Cardiac muscle cell (in vitro differentiated cells and primary cell): ENCODE measurements around the gene SDHAF2. TPM values are rescaled to one million over a fixed set of nuclear protein-coding genes. Genes with fewer than 3 reads are reported as not detected.
A peak's percentile ranks its signal among the peaks of the same experiment; 100 is the strongest.

ENCODE experiments used
- DNase-seq, 2 donors: peaks; one replicate each; pipeline versions ENCODE4 v3.0.0 to v3.0.0-alpha.2; 2010 to 2017; ENCODE audit warnings: low read depth in 1 of 2, low spot score in 1 of 2
- H3K27ac ChIP-seq: fragments of 200-600 bp; sonication (generic); 2 replicates; pipeline ENCODE4 v1.5.1; 2016
- H3K27me3 ChIP-seq: fragments of 200-600 bp; sonication (generic); 2 replicates; pipeline ENCODE4 v1.6.0; 2016; ENCODE audit warnings: control low read depth
- H3K36me3 ChIP-seq: fragments of 200-600 bp; sonication (generic); 2 replicates; pipeline ENCODE4 v1.5.1; 2016; ENCODE audit warnings: control low read depth
- H3K4me1 ChIP-seq: fragments of 200-600 bp; sonication (generic); 2 replicates; pipeline ENCODE4 v1.8.1; 2017; ENCODE audit warnings: low read depth, mild to moderate bottlenecking, mixed run types
- H3K4me3 ChIP-seq: fragments of 200-600 bp; sonication (generic); 2 replicates; pipeline ENCODE4 v1.5.1; 2016; ENCODE audit warnings: mild to moderate bottlenecking
- H3K9me3 ChIP-seq: fragments of 200-600 bp; sonication (generic); 2 replicates; pipeline ENCODE4 v1.5.1; 2017; ENCODE audit warnings: low read depth, mild to moderate bottlenecking, control low read depth
- polyA plus RNA-seq: library from polyadenylated mRNA; unstranded; fragments of >200 nt; fragmentation: Nextera tagmentation; extraction: Ambion mirVana; gene quantifications from 2 replicates; pipeline ENCODE4 v1.2.1, GENCODE V29; 2016
- total RNA-seq: library from RNA; depleted of rRNA; stranded (reverse); fragments of >200 nt; gene quantifications from 2 replicates; pipeline ENCODE4 v1.2.3, GENCODE V29; 2016
- TF ChIP-seq, protein P1 (sequence below): IDR thresholded peaks from 2 replicates; pipeline ENCODE4 v1.5.1; 2012; ENCODE audit warnings: low read depth, mild to moderate bottlenecking, low read length

Gene SDHAF2
- total and polyA plus RNA-seq, 2 experiments from 2014 or later: 21.3 to 67.4 TPM

DNA sequence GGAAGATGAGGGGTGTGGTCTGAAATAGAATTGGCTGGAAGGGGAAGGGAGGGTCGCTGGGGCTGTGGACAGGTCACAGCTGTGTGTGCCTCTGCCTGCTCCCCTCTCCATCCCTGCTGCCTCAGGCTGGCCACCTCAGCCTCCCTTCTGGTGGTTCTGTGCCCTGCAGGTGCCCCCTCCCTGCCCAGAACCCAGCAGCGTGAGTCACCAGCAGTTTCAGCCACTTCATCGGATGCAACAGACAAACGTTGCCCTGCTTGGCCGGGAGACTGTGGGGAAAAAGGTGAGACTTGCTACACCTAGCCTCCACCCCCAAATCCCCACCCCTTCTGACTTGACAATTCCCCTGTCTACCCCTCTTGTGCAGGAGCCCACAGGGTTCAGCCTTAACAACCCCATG is 56.9 kb downstream of the SDHAF2 start:
- peaks cover 19% of the 10 kb centered on the region for H3K4me1 ChIP-seq
- no peaks in the 10 kb centered on the region for H3K36me3 ChIP-seq
- no peak overlapping the region for H3K27ac ChIP-seq
- DNase-seq: no peak
- H3K9me3 ChIP-seq: no peaks in the 10 kb centered on the region
- H3K27me3 ChIP-seq: no peaks in the 10 kb centered on the region
- H3K4me3 ChIP-seq: no peak overlapping the region
- TF ChIP-seq, protein P1, sequence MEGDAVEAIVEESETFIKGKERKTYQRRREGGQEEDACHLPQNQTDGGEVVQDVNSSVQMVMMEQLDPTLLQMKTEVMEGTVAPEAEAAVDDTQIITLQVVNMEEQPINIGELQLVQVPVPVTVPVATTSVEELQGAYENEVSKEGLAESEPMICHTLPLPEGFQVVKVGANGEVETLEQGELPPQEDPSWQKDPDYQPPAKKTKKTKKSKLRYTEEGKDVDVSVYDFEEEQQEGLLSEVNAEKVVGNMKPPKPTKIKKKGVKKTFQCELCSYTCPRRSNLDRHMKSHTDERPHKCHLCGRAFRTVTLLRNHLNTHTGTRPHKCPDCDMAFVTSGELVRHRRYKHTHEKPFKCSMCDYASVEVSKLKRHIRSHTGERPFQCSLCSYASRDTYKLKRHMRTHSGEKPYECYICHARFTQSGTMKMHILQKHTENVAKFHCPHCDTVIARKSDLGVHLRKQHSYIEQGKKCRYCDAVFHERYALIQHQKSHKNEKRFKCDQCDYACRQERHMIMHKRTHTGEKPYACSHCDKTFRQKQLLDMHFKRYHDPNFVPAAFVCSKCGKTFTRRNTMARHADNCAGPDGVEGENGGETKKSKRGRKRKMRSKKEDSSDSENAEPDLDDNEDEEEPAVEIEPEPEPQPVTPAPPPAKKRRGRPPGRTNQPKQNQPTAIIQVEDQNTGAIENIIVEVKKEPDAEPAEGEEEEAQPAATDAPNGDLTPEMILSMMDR: no peak

DNA sequence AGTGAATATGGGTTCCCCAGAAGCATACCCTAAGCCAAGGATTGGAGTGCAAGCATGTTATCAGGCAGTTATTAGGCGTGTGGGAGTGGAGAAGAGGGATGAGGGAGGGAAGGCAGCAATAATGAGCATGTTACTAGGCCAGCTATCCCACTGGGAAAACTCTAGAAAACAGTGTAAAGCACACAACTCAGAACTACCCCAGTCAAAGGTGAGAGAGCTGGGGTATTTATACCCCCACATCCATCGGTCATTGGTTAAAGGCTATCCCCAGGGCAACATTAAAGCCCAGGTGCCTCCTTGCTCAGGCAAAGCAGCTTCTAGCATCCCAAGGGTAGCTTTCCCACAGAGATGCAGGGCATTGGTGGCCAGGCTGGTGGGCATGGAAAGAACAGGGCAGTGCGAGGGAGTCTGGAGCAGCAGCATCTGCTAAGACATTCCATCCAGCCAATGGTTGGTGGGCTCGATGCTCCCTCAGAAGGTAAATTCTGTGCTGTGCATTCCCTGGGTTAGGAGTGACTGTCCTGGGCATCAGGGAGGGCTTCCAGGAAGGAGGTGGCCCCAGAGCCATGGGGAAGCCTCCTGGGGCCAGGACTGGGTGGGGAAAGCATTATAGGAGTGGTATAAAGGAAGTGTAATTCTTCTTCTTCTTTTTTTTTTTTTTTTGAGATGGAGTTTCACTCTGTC is 57.6 kb downstream of the SDHAF2 start:
- no peak overlapping the region for H3K4me3 ChIP-seq
- DNase-seq: no peak
- H3K27me3 ChIP-seq: no peaks in the 10 kb centered on the region
- TF ChIP-seq, protein P1: no peak
- no peak overlapping the region for H3K27ac ChIP-seq
- H3K9me3 ChIP-seq: no peaks in the 10 kb centered on the region
- no peaks in the 10 kb centered on the region for H3K36me3 ChIP-seq
- peaks cover 19% of the 10 kb centered on the region for H3K4me1 ChIP-seq

DNA sequence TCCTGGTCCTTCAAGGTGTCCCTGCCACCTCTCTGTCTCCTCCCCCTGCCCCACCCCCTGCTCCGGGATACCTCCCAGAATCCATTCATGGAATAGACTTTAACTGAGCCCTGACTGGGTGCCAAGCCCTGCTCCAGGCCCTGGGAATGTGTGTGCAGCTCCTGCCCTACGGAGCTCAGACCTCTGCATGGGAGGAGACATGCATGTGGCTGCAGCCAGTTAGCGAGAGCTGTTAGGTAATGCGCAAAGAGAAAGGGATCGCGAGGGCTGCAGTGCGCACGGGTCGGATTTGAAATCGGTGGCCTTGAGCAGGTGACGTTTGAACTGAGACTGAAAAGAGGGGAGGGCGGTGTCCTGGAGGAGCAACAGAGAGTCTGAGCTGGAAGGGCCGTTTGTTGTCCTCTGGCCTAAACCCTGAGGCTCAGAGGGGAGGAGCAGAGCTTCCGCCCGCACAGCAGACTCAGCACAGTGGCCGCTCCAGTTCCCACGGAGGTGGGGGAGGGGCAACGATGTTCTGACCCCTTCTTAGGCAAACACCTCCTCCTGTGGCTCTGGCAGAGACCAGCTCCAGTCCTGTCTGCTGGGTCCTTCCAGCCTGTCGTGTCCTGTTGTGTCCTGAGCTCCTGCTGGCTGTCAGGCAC is 58.8 kb downstream of the SDHAF2 start:
- DNase-seq: peak; percentile 42 to 59
- TF ChIP-seq, protein P1: no peak
- H3K27ac ChIP-seq: no peak overlapping the region
- H3K36me3 ChIP-seq: no peaks in the 10 kb centered on the region
- H3K4me1 ChIP-seq: peaks cover 19% of the 10 kb centered on the region
- no peak overlapping the region for H3K4me3 ChIP-seq
- H3K9me3 ChIP-seq: no peaks in the 10 kb centered on the region
- H3K27me3 ChIP-seq: no peaks in the 10 kb centered on the region

DNA sequence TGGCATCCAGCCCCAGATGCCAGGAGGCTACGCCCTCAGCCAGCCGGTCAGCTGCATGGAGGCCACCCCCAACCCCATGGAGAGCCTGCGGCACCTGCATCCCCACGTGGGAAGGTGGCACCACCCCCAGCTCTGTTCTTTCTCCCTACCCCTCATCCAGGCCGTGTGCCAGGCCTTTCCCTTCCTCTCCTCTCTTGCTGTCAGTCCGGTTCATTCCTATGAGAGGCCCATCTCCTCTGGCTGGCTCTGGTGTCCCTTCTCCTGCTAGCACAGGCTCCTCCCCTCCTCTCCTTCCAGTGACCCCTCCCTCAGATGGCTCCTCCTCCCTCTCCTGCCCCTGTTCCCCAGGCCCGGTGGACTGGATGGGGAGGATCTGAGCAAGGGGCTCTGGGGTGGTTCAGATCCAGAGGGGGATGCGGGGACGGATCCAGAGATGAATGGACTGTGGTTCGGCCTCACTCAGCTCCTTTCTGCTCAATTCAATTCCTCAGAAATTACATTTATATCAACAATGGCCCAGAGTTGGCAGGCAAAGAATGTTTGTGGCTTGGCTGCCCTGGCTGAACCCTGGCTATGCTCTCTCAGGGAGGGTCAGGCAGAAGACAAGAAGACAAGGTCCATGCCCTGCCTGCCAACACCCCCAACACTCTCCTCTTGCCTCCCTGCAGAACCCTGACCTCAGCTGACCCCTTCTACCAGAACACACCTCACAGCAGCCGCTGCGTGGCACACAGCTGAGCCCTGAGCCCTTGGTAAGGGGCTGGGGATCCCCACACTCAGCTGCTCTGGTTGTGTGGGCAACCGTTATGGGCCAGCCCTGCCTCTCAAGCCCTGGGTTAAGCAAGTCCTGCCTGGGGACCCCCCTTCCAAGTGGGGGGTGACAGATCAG is 60.2 kb downstream of the SDHAF2 start:
- no peaks in the 10 kb centered on the region for H3K36me3 ChIP-seq
- H3K4me1 ChIP-seq: peaks cover 26% of the 10 kb centered on the region
- no peaks in the 10 kb centered on the region for H3K27me3 ChIP-seq
- TF ChIP-seq, protein P1: no peak
- no peak overlapping the region for H3K4me3 ChIP-seq
- no peak overlapping the region for H3K27ac ChIP-seq
- H3K9me3 ChIP-seq: no peaks in the 10 kb centered on the region
- peak; percentile 69 to 77 for DNase-seq

DNA sequence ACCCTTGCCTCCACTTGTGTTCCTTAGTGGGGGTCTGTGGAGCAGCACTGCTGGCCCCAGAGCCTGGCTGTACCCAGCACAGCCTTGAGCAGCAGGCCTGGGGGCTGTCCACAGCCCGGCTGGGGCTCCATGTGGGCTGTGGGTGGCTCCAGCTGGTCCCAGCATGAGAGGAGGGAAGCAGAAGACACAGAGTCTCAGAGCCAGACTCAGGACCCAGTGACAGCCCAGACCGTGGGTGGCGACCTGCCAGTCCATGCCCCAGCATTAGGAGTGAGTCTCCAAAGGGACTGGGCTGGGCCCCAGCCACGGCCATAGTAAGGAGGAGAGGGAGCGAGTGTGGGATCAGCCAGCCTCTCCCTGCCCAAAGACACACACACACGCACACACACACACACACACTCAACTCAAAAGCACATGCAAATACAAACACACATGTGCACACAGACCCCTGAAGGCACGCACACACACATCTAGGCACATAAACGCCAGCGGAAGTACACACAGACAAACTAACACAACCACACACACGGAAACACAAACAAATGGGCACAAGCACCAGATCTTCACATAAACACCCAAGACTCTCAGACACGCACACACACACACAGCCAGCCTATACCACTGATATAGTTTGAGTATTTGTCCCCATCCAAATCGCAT is 61.9 kb downstream of the SDHAF2 start:
- H3K27ac ChIP-seq: no peak overlapping the region
- H3K4me3 ChIP-seq: no peak overlapping the region
- H3K27me3 ChIP-seq: no peaks in the 10 kb centered on the region
- no peaks in the 10 kb centered on the region for H3K9me3 ChIP-seq
- TF ChIP-seq, protein P1: no peak
- DNase-seq: no peak
- H3K36me3 ChIP-seq: no peaks in the 10 kb centered on the region
- H3K4me1 ChIP-seq: peaks cover 26% of the 10 kb centered on the region
